SK-N-SH (cell line): ENCODE results near the gene SETD3. TPM values are rescaled to one million over a fixed set of nuclear protein-coding genes. Genes with fewer than 3 reads are reported as not detected.
"Not testable (repeated sequence)": the region's sequence is repeated elsewhere in the genome, so short reads cannot be mapped to it uniquely, and the experiment has no call there.

Experiments
- CTCF ChIA-PET: fragments of 300-600, 350-600 bp; formaldehyde crosslinking; extraction: SDS; loops from one replicate; lab custom pipeline; 2021; lab: Yijun Ruan, JAX
- POLR2A ChIA-PET: fragments of 350-600 bp; sonication (Branson Sonifier 250); formaldehyde crosslinking; extraction: SDS; loops from one replicate; lab custom pipeline; 2020; ENCODE audit warnings: antibody characterized with exemption, inconsistent platforms; lab: Yijun Ruan, JAX
- DNase-seq: peaks from one replicate; pipeline ENCODE4 v3.0.0; 2012
- H2AFZ ChIP-seq: fragments of 200-600 bp; sonication (generic); 2 replicates; pipeline ENCODE4 v1.8.1; 2016; ENCODE audit warnings: antibody characterized with exemption, mild to moderate bottlenecking, low read depth
- H3F3A ChIP-seq: fragments of 200-600 bp; sonication (generic); replicated peaks from 2 replicates; pipeline ENCODE3; 2016; ENCODE audit warnings: antibody characterized with exemption, mild to moderate bottlenecking; ENCODE audit not compliant: insufficient read depth
- H3K27ac ChIP-seq, 2 experiments: fragments of 200-500 bp in 1 of 2; fragments of 200-600 bp in 1 of 2; sonication (Bioruptor generic) in 1 of 2; sonication (generic), shearing (Covaris generic) in 1 of 2; 2 replicates each; pipeline versions ENCODE4 v1.5.1 to v1.6.1; 2014 to 2016; ENCODE audit warnings: low read depth in 2 of 2, inconsistent platforms in 1 of 2, low read length in 1 of 2, mild to moderate bottlenecking in 1 of 2, mixed read lengths in 1 of 2
- H3K27me3 ChIP-seq: fragments of 200-600 bp; sonication (generic), shearing (Covaris generic); 2 replicates; pipeline ENCODE4 v1.6.1; 2016; ENCODE audit warnings: mixed run types; ENCODE audit not compliant: insufficient read depth
- H3K36me3 ChIP-seq, 2 experiments: fragments of 200-500 bp in 1 of 2; fragments of 200-600 bp in 1 of 2; sonication (Bioruptor generic) in 1 of 2; sonication (generic) in 1 of 2; replicated peaks in 1 of 2; 2 replicates each; pipeline versions ENCODE3 to v1.5.1; 2014 to 2016; ENCODE audit warnings: low read length in 1 of 2, mild to moderate bottlenecking in 1 of 2; ENCODE audit not compliant: insufficient read depth in 2 of 2, control insufficient read depth in 1 of 2
- H3K4me1 ChIP-seq, 2 experiments: fragments of 200-500 bp in 1 of 2; fragments of 200-600 bp in 1 of 2; sonication (Bioruptor generic) in 1 of 2; sonication (generic), shearing (Covaris generic) in 1 of 2; 2 replicates each; pipeline versions ENCODE4 v1.5.1 to v1.6.1; 2014 to 2016; ENCODE audit warnings: low read depth in 1 of 2, low read length in 1 of 2, mixed run types in 1 of 2; ENCODE audit not compliant: insufficient read depth in 2 of 2, control insufficient read depth in 1 of 2
- H3K4me2 ChIP-seq: fragments of 200-600 bp; sonication (generic), shearing (Covaris generic); 2 replicates; pipeline ENCODE4 v1.6.1; 2017; ENCODE audit warnings: mixed run types
- H3K4me3 ChIP-seq, 2 experiments: fragments of 200-500 bp in 1 of 2; fragments of 200-600 bp in 1 of 2; sonication (Bioruptor generic) in 1 of 2; sonication (generic), shearing (Covaris generic) in 1 of 2; 2 replicates each; pipeline versions ENCODE4 v1.5.1 to v1.8.1; 2014 to 2016; ENCODE audit warnings: low read depth in 2 of 2, inconsistent platforms in 1 of 2, low read length in 1 of 2, mild to moderate bottlenecking in 1 of 2, mixed read lengths in 1 of 2, moderate library complexity in 1 of 2
- H3K79me2 ChIP-seq: fragments of 200-600 bp; sonication (generic); 2 replicates; pipeline ENCODE4 v1.8.1; 2017; ENCODE audit warnings: mild to moderate bottlenecking; ENCODE audit not compliant: insufficient read depth
- H3K9ac ChIP-seq: fragments of 200-600 bp; sonication (generic); 2 replicates; pipeline ENCODE4 v1.6.1; 2017; ENCODE audit warnings: mixed run types
- H3K9me2 ChIP-seq: fragments of 200-600 bp; sonication (generic); 2 replicates; pipeline ENCODE4 v1.6.1; 2017; ENCODE audit warnings: mixed run types
- H3K9me3 ChIP-seq: fragments of 200-600 bp; sonication (generic); 2 replicates; pipeline ENCODE4 v1.6.1; 2017; ENCODE audit warnings: mixed run types, mild to moderate bottlenecking, moderate library complexity
- H4K20me1 ChIP-seq: fragments of 200-600 bp; sonication (generic); 2 replicates; pipeline ENCODE4 v1.6.1; 2017; ENCODE audit warnings: mild to moderate bottlenecking, mixed run types; ENCODE audit not compliant: insufficient read depth
- CTCF ChIP-seq: fragments of 200-600 bp; sonication (generic); IDR thresholded peaks from 2 replicates; pipeline ENCODE4 v1.6.1; 2017; ENCODE audit warnings: antibody characterized with exemption, mild to moderate bottlenecking, moderate library complexity
- TAF1 ChIP-seq: IDR thresholded peaks from 2 replicates; pipeline ENCODE4 v1.6.1; 2012; ENCODE audit warnings: low read depth, mild to moderate bottlenecking, low read length, moderate library complexity, borderline replicate concordance
- WGBS: methylation state at CpG from one replicate; pipeline ENCODE4 v1.1.6; 2017; ENCODE audit warnings: low lambda C conversion rate; 5-methylcytosine and 5-hydroxymethylcytosine counted together
- polyA plus RNA-seq, 3 experiments: library from polyadenylated mRNA; depleted of rRNA; stranded (reverse); fragments of >200 nt; gene quantifications; 2 replicates each; pipeline ENCODE4 v1.2.3, GENCODE V29; 2012
- small RNA-seq, 7 experiments: library from RNA; depleted of rRNA; stranded (forward); fragments of <200 nt; gene quantifications; one replicate each; pipeline ENCODE3, GENCODE V24; 2012

The SETD3 gene
- polyA plus RNA-seq, 1 of the 3 experiments (the other 2 are of a cell fraction): 19.1 TPM

- no peaks in the 10 kb centered on the region for H3K9me3 ChIP-seq
- no peak overlapping the region for H2AFZ ChIP-seq
- H3K9me2 ChIP-seq: no peaks in the 10 kb centered on the region
- no peak overlapping the region for H3K4me3 ChIP-seq
- POLR2A ChIA-PET: no interaction called here
- peaks cover 69% of the 10 kb centered on the region for H3K27me3 ChIP-seq
- H3K4me2 ChIP-seq: no peak overlapping the region
- peaks cover 0 to 4% of the 10 kb centered on the region in 2 experiments; a peak in 1 of 4 replicates for H3K4me1 ChIP-seq
- TF ChIP-seq CTCF (no peak), TAF1 (no peak)
- no peaks in the 10 kb centered on the region for H4K20me1 ChIP-seq
- H3K9ac ChIP-seq: no peak overlapping the region
- 23% methylated on average over 17 of the region's 18 CpGs for WGBS
- no peaks in the 10 kb centered on the region for H3K36me3 ChIP-seq
- no peak overlapping the region for H3K27ac ChIP-seq
- CTCF ChIA-PET: no interaction called here
- no peaks in the 10 kb centered on the region for H3K79me2 ChIP-seq
- no peaks in the 10 kb centered on the region for H3F3A ChIP-seq
- DNase-seq: no peak
Observed at GRCh38 chr14:99348816-99349614, 131.6 kb downstream of the SETD3 start.

GRCh38 chr14:99348231-99348630 is 132.4 kb downstream of the SETD3 start:
- 51% methylated on average over 30 of the region's 31 CpGs for WGBS
- H3K4me2 ChIP-seq, POLR2A ChIA-PET, H3F3A ChIP-seq, H3K4me3 ChIP-seq, H3K27ac ChIP-seq, H3K9ac ChIP-seq, H4K20me1 ChIP-seq, H3K9me2 ChIP-seq, H3K79me2 ChIP-seq, CTCF ChIA-PET, H3K4me1 ChIP-seq, H3K9me3 ChIP-seq, H3K36me3 ChIP-seq, H2AFZ ChIP-seq, DNase-seq: not testable (repeated sequence)
- peaks cover 75% of the 10 kb centered on the region for H3K27me3 ChIP-seq

Small RNAs within 50 kb of the gene (small RNA-seq; reads per million reads assigned to genes)
- gene RNU6-91P: 0 to 1.0 (median 0.20) reads per million in 7 experiments

Other genes starting within 250 kb of the SETD3 start
- gene BCL11B, start 208.7 kb downstream of the SETD3 start, polyA plus RNA-seq (2012; rRNA removed): not detected in 2 replicates
- 9.0 and 14.6 TPM in 2 replicates for gene CCNK, start 550 bp upstream of the SETD3 start, polyA plus RNA-seq (2012; rRNA removed)
- gene CCDC85C, start 123.3 kb upstream of the SETD3 start, polyA plus RNA-seq (2012; rRNA removed): 9.6 and 10.6 TPM in 2 replicates
- 0.02 TPM in 2 replicates for gene HHIPL1, start 164.3 kb upstream of the SETD3 start, polyA plus RNA-seq (2012; rRNA removed)
- 0.18 and 0.30 TPM in 2 replicates for gene CYP46A1, start 203.4 kb upstream of the SETD3 start, polyA plus RNA-seq (2012; rRNA removed)